ENCODE data around the gene RSRC1.

RSRC1 gene

GRCh38 chr3:158350971-158351370 is 241.1 kb downstream of the RSRC1 start:
- TF ChIP-seq USF1 (IDR thresholded peaks at IDR 0.05) (no peak), TCF12 (IDR thresholded peaks at IDR 0.05; ENCODE audit: low read depth) (no peak), FOXM1 (IDR thresholded peaks at IDR 0.05; ENCODE audit: borderline replicate concordance, low read depth) (no peak), RAD21 (IDR thresholded peaks at IDR 0.05; ENCODE audit: low read depth) (no peak), NFIC (IDR thresholded peaks at IDR 0.05) (no peak), ZBTB7A (IDR thresholded peaks at IDR 0.05; ENCODE audit: low read depth) (no peak), CREB1 (IDR thresholded peaks at IDR 0.05; ENCODE audit: low read depth) (no peak), EGR1 (IDR thresholded peaks at IDR 0.05) (no peak), CEBPB (IDR thresholded peaks at IDR 0.05) (no peak), REST (IDR thresholded peaks at IDR 0.05; ENCODE audit: low read depth) (no peak), MAX (IDR thresholded peaks at IDR 0.05) (no peak), YY1 (IDR thresholded peaks at IDR 0.05; ENCODE audit: low read depth) (no peak), TEAD4 (IDR thresholded peaks at IDR 0.05) (no peak), EP300 (IDR thresholded peaks at IDR 0.05; ENCODE audit: borderline replicate concordance) (no peak), TAF1 (IDR thresholded peaks at IDR 0.05; ENCODE audit: low read depth) (no peak)

GRCh38 chr3:158352551-158352950 is 242.7 kb downstream of the RSRC1 start:
- TF ChIP-seq USF1 (IDR thresholded peaks at IDR 0.05) (no peak), FOXM1 (IDR thresholded peaks at IDR 0.05; ENCODE audit: borderline replicate concordance, low read depth) (no peak), TCF12 (IDR thresholded peaks at IDR 0.05; ENCODE audit: low read depth) (no peak), ZBTB7A (IDR thresholded peaks at IDR 0.05; ENCODE audit: low read depth) (no peak), TAF1 (IDR thresholded peaks at IDR 0.05; ENCODE audit: low read depth) (no peak), CREB1 (IDR thresholded peaks at IDR 0.05; ENCODE audit: low read depth) (no peak), EGR1 (IDR thresholded peaks at IDR 0.05) (no peak), EP300 (IDR thresholded peaks at IDR 0.05; ENCODE audit: borderline replicate concordance) (no peak), RAD21 (IDR thresholded peaks at IDR 0.05; ENCODE audit: low read depth) (no peak), NFIC (IDR thresholded peaks at IDR 0.05) (no peak), MAX (IDR thresholded peaks at IDR 0.05) (no peak), YY1 (IDR thresholded peaks at IDR 0.05; ENCODE audit: low read depth) (no peak), REST (IDR thresholded peaks at IDR 0.05; ENCODE audit: low read depth) (no peak), CEBPB (IDR thresholded peaks at IDR 0.05) (no peak), TEAD4 (IDR thresholded peaks at IDR 0.05) (no peak)

- TF ChIP-seq TEAD4 (IDR thresholded peaks at IDR 0.05) (no peak), MAX (IDR thresholded peaks at IDR 0.05) (no peak), REST (IDR thresholded peaks at IDR 0.05; ENCODE audit: low read depth) (no peak), EP300 (IDR thresholded peaks at IDR 0.05; ENCODE audit: borderline replicate concordance) (no peak), ZBTB7A (IDR thresholded peaks at IDR 0.05; ENCODE audit: low read depth) (no peak), USF1 (IDR thresholded peaks at IDR 0.05) (no peak), TCF12 (IDR thresholded peaks at IDR 0.05; ENCODE audit: low read depth) (no peak), NFIC (IDR thresholded peaks at IDR 0.05) (no peak), YY1 (IDR thresholded peaks at IDR 0.05; ENCODE audit: low read depth) (no peak), CEBPB (IDR thresholded peaks at IDR 0.05) (no peak), FOXM1 (IDR thresholded peaks at IDR 0.05; ENCODE audit: borderline replicate concordance, low read depth) (no peak)
Measured at GRCh38 chr3:158354713-158355112, 244.8 kb downstream of the RSRC1 start.

All from Ishikawa (cell line).